Astrocyte of the spinal cord (primary cell): ENCODE data around the gene CDCA3.
"Not testable (repeated sequence)": the region's sequence is repeated elsewhere in the genome, so short reads cannot be mapped to it uniquely, and the experiment has no call there.

Experiments used
- DNase-seq: peaks from one replicate; pipeline ENCODE4 v3.0.0; 2011; ENCODE audit warnings: low read depth, low spot score
- H3K4me3 ChIP-seq: 2 replicates; pipeline ENCODE4 v1.5.1; 2011; ENCODE audit warnings: low read depth, mild to moderate bottlenecking, low read length, moderate library complexity
- CTCF ChIP-seq: IDR thresholded peaks from 2 replicates; pipeline ENCODE4 v1.5.1; 2012; ENCODE audit warnings: low read depth, mild to moderate bottlenecking, low read length, inconsistent platforms
- in situ Hi-C: cut with HindIII; loops from 2 replicates; pipeline ENCODE4 v1.10.0; 2017; ENCODE audit warnings: low sequenced_read_pairs

The CDCA3 gene

GRCh38 chr12:6869049-6870021 lies 18.2 kb upstream of the CDCA3 start:
- DNase-seq = peak; percentile 73
- peak overlapping the region; percentile 65 for H3K4me3 ChIP-seq
- in situ Hi-C loops = no loop called here
- TF ChIP-seq CTCF = peak; percentile 90

- peak; percentile 31 for TF ChIP-seq CTCF
- H3K4me3 ChIP-seq = peak overlapping the region; percentile 65
- in situ Hi-C loops = no loop called here
- DNase-seq = peak; percentile 26
These were observed 17.3 kb upstream of the CDCA3 start for GRCh38 chr12:6868211-6869048.

GRCh38 chr12:6867413-6868210 lies 16.5 kb upstream of the CDCA3 start, which contains the start of gene TPI1:
Gene TPI1, plus strand, starts transcription at chr12:6867531. Its CDS starts 36 bp downstream, at chr12:6867567.
- DNase-seq = peak; percentile 78
- in situ Hi-C loops = no loop called here
- no peak for TF ChIP-seq CTCF

GRCh38 chr12:6866920-6867412 lies 15.9 kb upstream of the CDCA3 start:
- no peak for DNase-seq
- H3K4me3 ChIP-seq = peak overlapping the region; percentile 65
- TF ChIP-seq CTCF = no peak
- in situ Hi-C loops = no loop called here

More at GRCh38 chr12:6867413-6868210, 16.5 kb upstream of the CDCA3 start, which contains the start of gene TPI1:
- peak within 1 kb of the TSS; percentile 65 for H3K4me3 ChIP-seq

- no peak for TF ChIP-seq CTCF
- DNase-seq = no peak
- in situ Hi-C loops = no loop called here
- no peak overlapping the region for H3K4me3 ChIP-seq
These were observed 15.3 kb upstream of the CDCA3 start for GRCh38 chr12:6866163-6866919.

- DNase-seq, in situ Hi-C loops, H3K4me3 ChIP-seq: not testable (repeated sequence)
These were observed 14.2 kb upstream of the CDCA3 start for GRCh38 chr12:6865307-6865706.
